Body of pancreas (tissue), 4 donors: ENCODE results near the gene SLC4A1AP.
"Not testable (repeated sequence)": the region's sequence is repeated elsewhere in the genome, so short reads cannot be mapped to it uniquely, and the experiment has no call there.

Source experiments
- POLR2A ChIP-seq, 3 donors: fragments of 450-650 bp; IDR thresholded peaks; one replicate each; pipeline ENCODE4 v1.6.1; 2016; ENCODE audit warnings: antibody characterized with exemption in 3 of 3, mild to moderate bottlenecking in 2 of 3
- TF ChIP-seq, protein P1 (sequence below), 7 experiments: fragments of 450-650 bp in 4 of 7; fragments of 200-600 bp in 3 of 7; sonication (generic) in 3 of 7; IDR thresholded peaks; one replicate each; pipeline ENCODE4 v1.5.1; 2016 to 2019; ENCODE audit warnings: antibody characterized with exemption in 7 of 7

DNA sequence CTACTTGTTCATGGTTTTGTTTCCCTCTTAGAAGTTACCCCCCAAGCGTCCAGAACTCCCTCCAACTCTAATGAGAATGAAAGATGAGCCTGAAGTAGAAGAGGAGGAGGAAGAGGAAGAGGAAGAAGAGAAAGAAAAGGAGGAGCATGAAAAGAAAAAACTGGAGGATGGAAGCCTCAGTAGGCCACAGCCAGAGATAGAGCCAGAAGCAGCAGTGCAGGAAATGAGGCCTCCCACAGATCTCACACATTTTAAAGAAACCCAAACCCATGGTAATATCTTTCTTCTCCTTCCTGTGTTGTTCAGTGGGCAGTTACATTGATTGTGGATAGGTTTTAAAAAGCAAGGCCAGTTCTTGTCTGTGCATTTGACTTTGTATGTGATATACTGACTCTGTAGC lies 21.3 kb downstream of the SLC4A1AP start:
- TF ChIP-seq, protein P1, sequence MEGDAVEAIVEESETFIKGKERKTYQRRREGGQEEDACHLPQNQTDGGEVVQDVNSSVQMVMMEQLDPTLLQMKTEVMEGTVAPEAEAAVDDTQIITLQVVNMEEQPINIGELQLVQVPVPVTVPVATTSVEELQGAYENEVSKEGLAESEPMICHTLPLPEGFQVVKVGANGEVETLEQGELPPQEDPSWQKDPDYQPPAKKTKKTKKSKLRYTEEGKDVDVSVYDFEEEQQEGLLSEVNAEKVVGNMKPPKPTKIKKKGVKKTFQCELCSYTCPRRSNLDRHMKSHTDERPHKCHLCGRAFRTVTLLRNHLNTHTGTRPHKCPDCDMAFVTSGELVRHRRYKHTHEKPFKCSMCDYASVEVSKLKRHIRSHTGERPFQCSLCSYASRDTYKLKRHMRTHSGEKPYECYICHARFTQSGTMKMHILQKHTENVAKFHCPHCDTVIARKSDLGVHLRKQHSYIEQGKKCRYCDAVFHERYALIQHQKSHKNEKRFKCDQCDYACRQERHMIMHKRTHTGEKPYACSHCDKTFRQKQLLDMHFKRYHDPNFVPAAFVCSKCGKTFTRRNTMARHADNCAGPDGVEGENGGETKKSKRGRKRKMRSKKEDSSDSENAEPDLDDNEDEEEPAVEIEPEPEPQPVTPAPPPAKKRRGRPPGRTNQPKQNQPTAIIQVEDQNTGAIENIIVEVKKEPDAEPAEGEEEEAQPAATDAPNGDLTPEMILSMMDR (IDR thresholded peaks at IDR 0.05) = not testable (repeated sequence)
- TF ChIP-seq POLR2A (IDR thresholded peaks at IDR 0.05) = not testable (repeated sequence)
